RPMI8226 (cell line): ENCODE results near the gene OR2B3.
"Not testable (repeated sequence)": the region's sequence is repeated elsewhere in the genome, so short reads cannot be mapped to it uniquely, and the experiment has no call there.

Experiments used
- DNase-seq: peaks from one replicate; pipeline ENCODE4 v3.0.0-alpha.2; 2015

OR2B3 gene, protein sequence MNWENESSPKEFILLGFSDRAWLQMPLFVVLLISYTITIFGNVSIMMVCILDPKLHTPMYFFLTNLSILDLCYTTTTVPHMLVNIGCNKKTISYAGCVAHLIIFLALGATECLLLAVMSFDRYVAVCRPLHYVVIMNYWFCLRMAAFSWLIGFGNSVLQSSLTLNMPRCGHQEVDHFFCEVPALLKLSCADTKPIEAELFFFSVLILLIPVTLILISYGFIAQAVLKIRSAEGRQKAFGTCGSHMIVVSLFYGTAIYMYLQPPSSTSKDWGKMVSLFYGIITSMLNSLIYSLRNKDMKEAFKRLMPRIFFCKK

DNA sequence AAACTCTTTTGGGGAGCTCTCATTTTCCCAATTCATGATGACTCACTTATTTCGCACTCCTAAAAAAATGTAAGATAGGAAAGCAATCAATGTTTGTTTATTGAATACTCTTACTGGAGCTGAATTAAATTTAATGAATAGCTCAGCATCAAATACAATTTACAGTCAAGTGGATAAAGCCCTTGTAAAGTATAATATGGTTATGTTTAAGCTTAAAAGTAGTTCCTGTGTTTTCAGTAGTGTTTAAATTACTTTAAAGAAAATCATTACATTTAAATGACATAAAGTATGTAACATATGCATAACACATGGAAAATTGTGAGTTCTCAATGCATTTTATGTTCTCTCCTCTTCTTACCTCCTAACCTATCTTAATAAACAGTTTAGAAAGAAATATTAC, at the start of gene OR2B3:
Gene OR2B3, minus strand, starts transcription at position 101 of the 400 bp plus-strand sequence. Its CDS starts 65 bp downstream, at position 36.
- no peak for DNase-seq

DNA sequence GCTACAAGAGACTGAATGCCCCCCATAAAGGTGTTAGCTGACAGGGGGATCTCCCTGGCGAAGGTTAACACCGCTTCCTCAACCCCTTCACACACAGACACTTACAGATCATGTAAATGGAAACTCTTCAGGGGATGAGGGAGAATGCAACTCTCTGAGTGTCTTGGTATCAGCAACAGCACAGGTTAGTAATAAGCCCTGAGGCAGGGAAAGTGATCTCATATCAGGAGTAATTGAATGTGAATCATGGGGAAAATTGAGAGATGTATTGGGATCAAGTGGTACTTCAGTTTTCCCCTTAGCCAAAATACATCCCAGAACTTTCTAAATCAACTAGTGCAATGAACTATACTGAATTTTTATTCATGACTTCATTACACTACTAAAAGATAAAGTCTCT, 44.6 kb upstream of the OR2B3 start:
- no peak for DNase-seq

DNA sequence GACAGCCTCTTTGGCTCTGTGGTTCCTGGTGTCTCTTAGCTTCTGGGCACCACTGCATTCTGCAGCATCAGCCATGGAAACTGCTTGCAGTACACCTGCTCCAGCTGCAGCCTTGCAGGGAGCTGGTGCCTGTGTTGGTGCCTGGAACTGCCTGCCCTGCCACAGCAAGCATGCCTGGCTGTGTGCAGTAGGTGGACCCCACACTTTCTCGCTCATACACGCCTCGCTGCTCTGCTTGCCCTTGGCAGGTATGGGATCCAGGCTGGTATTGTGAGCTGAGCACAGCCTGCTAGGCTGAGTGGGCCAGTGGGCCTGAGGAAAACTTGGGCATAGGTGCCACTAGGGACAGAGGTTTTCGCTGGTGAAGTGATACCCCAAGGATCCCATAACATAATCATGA, 43.5 kb upstream of the OR2B3 start:
- no peak for DNase-seq

DNA sequence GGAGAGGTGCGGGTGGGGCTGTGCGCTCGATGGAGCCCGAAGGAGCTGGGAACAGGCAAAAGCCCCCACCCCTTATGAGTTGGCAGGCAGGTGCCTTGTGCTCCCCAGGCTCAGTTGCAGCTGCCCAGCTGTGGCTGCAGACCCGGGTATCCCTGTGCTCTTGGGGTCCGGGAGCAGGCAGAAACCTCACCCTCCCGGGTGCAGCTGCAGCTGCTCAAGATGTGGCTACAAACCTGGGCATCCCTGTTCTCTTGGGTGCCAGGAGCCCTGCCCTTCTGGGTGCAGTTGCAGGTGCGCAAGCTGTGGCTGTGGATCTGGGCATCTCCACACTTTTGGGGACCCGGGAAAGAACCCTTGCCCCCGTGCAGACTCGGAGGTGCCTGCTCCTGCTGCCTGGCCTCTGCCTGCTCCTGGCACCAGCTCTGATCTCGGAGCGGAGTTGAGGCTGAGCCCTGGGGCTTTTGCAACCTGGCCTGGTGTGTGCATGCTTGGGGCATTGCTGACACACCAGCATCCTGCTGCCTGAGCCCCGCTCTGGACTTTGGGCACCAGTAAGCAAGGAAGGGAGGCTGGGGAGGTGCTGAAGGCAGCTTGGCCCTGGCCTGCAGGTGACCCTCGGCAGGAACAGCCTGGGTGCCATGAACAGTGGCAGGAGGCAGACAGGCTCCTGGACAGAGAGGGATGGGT, 42.4 kb upstream of the OR2B3 start:
- DNase-seq, result no peak

DNA sequence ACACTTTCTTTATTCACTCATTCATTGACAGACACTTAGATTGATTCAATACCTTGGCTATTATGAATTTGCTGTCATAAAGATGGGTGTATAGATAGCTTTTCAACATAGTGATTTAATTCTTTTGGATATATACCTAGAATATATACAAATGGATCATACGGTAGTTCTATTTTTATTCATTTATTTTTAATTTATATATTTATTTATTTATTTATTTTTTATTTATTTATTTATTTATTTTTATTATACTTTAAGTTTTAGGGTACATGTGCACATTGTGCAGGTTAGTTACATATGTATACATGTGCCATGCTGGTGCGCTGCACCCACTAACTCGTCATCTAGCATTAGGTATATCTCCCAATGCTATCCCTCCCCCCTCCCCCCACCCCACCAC, 27.9 kb upstream of the OR2B3 start:
- DNase-seq, result not testable (repeated sequence)

DNA sequence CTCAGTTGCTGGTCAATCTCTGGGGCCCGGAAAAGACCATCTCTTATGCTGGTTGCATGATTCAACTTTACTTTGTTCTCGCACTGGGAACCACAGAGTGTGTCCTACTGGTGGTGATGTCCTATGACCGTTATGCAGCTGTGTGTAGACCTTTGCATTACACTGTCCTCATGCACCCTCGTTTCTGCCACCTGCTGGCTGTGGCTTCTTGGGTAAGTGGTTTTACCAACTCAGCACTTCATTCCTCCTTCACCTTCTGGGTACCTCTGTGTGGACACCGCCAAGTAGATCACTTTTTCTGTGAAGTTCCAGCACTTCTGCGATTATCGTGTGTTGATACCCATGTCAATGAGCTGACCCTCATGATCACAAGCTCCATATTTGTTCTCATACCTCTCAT, 25.0 kb upstream of the OR2B3 start:
- DNase-seq, result peak; percentile 24

DNA sequence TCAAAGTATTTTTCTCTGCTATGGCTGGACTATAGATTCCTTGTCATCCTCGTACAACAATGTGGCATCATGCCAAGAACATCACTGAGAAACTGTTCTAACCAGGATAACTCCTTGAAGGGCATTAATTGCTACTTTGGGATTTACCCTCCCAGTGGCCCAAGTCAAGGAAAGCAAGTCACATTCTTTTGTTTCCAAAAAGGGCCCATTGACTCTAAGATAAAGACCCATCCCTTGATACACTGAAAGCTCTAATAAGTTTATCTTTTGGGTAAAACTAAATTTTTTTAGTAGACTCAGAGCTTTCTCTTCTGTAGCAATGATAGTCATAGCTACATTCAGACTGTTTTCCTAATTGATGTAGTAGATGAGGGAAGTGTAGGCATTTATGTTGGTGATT, 20.6 kb upstream of the OR2B3 start, which contains the start of gene OR2J3:
Gene OR2J3, plus strand, starts transcription at position 301 of the 400 bp plus-strand sequence. CDS start 3,833 bp downstream, outside the sequence.
- no peak for DNase-seq

DNA sequence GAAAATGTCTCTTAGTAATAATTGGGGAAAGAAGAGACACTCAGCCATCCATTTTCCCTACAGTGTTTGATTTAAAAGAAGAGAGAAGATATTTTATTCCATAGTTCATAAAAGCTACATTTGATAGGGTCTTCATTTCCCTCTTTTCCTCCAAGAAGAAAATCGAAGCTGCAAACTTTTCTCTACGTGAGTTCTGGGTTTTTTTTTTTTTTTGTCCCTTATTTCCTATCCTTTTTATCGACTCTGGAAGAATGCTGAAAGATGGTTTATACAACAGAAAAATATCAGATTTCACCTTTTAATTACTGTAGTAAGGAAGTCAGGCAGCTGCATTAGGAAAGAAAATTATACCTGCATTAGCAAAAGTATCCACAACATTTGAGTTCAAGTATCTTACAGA, 12.1 kb upstream of the OR2B3 start, which contains the start of gene OR2J1:
Gene OR2J1, plus strand, starts transcription at position 301 of the 400 bp plus-strand sequence. CDS start 1,453 bp downstream, outside the sequence.
- no peak for DNase-seq

DNA sequence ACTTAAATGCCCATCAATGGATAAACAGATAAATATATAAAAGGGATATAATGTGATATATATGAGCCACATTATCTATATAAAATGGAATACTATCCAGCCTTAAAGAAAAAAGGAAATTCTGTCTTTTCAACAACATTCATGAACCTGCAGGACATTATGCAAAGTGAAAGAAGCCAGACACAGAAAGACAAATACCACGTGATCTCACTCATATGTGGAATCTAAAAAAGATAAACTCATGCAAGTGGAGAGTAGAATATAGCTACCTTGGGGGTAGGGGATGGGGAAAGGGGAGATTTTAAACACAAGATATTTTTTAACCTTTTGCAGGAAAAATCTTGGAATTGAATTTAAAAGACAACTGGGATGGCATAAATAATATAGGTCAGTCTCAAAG, 10.7 kb upstream of the OR2B3 start:
- DNase-seq, result no peak

DNA sequence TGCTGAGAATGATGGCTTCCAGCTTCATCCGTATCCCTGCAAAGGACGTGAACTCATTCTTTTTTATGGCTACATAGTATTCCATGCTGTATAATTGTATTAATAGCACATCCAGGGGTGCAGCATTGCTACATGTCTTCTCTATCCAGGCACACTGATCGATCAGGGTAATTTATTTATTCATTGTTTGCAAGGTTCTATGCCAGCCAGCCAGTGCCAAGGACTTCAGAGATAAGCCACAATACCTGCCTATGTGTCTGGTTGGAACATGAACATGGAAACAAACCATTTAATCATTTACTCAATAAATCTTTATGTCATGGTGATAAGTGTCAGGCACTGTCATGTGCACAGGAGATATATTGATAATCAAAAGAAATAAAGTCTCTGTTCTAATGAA, 5.8 kb upstream of the OR2B3 start:
- no peak for DNase-seq

DNA sequence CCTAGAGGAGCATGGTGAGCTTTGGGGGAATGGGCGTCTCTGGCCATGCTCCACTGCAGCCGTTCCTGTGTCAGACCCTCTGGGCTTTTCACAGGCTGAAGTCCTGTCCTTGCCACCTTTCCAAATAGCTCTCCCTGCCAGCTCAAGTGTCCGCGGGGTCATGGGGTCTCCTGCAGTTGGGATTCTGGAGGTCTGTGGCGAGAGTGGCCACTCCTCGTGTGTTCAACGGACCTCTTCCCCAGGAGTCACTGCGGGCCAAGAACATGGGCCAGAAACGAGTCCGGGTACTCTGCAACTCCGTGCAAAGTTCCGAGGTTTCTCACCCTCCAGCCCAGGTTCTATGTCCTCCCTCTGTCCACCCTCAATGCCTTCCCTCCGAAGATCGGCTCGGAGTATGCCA, 4.7 kb downstream of the OR2B3 start:
- no peak for DNase-seq

DNA sequence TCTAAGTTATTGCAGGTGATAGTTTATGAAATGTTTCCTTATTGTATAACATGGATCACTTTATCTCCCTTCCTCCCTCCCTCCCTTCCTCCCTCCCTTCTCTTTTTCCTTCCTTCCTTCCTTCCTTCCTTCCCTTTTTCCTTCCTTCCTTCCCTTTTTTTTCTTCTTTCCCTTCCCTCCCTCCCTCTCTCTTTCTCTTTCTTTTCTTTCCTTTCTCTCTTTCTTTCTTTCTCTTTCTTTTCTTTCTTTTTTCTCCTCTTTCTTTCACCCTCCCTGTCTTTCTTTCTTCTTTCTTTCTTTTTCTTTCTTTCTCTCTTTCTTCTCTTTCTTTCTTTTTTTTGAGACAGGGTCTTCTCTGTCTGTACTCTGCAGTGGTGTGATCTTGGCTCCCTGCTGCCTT, 5.8 kb downstream of the OR2B3 start:
- DNase-seq, result no peak

DNA sequence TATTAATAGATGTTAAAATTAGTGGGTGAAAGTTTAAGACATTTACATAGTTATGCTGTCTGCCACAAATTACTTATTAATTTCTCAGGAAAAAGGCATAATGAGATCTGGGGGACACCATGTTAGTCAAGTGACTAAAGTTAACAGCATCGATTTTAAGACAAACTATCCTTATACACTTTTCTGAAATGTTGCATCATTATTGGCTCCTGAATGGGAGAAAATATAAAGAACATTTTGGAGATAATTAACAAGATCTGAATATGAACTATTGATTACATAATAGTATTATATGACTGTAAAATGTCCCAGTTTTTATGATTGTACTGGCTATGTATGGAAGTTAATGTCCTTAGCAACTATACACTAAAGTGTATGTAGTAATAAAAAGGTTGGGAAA, 7.9 kb downstream of the OR2B3 start:
- no peak for DNase-seq

DNA sequence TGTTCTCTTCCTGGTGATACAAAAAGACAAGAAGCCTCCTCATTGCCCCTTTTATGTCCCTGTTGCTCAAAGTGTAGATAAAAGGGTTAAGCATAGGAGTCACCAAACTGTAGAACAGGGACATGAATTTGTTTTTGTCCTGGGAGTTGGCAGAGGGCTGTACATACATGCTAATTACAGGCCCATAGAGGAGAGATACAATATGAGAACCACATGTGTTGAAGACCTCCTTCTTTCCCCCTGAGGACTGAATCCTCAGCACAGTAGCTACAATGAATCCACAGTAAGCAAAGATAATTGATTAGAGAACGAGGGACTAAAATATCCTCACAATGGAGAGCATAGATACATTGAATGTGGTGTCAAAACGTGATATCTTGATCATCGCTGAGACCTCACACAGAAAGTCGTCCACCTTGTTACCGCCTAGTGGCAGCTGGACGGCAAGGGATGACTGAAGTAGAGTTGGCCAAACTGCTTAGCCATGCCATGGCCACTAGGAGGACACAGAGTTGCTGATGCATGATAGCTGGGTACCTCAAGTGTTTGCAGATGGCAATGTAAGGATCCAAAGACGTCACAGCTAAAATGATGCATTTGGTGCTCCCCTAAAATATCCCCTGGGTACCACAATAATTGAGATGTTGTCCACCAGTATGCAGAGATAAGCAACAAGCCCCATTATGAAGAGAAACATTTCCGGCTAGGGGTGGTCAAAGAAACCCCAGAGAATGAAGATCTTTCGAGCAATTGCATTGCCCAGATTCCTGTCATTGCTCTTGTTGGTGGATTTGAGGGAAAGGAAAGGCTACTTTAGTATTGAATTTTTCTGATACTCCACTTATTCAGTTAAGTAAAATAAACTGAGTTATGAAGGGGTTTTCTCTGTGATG, 15.0 kb downstream of the OR2B3 start:
- peak; percentile 61 for DNase-seq

DNA sequence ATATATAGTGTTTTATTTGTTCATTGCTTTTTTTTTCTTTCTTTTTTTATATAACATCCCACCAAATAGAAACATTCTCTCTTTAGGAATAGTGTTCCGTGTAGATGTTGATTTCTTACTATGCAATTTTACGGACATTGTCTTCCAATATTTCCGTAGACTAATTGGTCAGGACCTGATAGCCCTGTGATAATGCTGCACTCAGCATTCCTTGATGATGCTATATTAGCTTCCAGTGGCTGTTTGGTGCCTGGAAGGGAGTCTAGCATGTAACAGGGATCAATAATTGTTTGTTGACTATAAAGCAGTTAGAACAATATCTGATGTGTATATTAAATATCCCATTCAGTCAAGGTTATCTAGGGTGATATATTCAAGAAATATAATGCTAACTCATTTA, 35.4 kb downstream of the OR2B3 start:
- DNase-seq, result no peak

DNA sequence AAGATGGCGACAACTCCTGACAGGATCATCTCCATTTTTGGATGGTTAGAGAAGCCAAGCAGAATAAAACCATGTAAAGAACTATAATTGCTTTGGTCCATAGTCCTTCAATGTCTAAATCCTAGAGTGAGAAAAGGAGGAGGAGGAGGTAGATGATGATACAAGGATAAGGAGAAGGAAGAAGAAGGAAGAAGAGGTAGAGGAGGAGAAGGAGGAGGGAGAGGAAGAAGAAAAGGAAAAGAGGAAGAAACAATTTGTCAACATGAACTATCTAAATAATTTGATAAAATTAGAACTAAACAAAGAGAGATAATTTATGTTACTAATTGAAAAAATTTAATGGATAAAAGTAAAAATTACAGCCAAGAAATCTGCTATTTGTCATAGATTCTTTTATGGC, 42.0 kb downstream of the OR2B3 start, which contains the start of gene OR2W1:
Gene OR2W1, minus strand, starts transcription at position 101 of the 400 bp plus-strand sequence. Its CDS starts 0 bp downstream, at position 101.
- no peak for DNase-seq
